SK-N-SH treated with all-trans-retinoic acid at 6 μM for 48 hours (cell line): ENCODE results near the gene SYAP1.

ENCODE experiments used
- OSR1 ChIP-seq: fragments of 250-450 bp; sonication (Bioruptor Pico); IDR thresholded peaks from 2 replicates; pipeline ENCODE4 v1.8.0; 2022; ENCODE audit warnings: moderate library complexity, mild to moderate bottlenecking, inconsistent platforms
- PPARA ChIP-seq: fragments of 250-450 bp; sonication (Bioruptor Pico); IDR thresholded peaks from 2 replicates; pipeline ENCODE4 v1.5.0; 2020; ENCODE audit warnings: mild to moderate bottlenecking, borderline replicate concordance
- ZFP3 ChIP-seq: fragments of 250-450 bp; sonication (Bioruptor Pico); IDR thresholded peaks from 2 replicates; pipeline ENCODE4 v1.5.0; 2020; ENCODE audit warnings: mild to moderate bottlenecking, moderate library complexity
- ZFP30 ChIP-seq: fragments of 450-650 bp; formaldehyde crosslinking; IDR thresholded peaks from 2 replicates; pipeline ENCODE4 v1.5.0; 2022; ENCODE audit warnings: mild to moderate bottlenecking, moderate library complexity
- ZNF565 ChIP-seq: fragments of 450-650 bp; formaldehyde crosslinking; conservative IDR thresholded peaks from 2 replicates; pipeline ENCODE4 v1.5.0; 2020; ENCODE audit warnings: low read depth, mild to moderate bottlenecking, moderate library complexity
- TF ChIP-seq, protein P1 (sequence below): fragments of 250-450 bp; sonication (Bioruptor Pico); IDR thresholded peaks from 2 replicates; pipeline ENCODE4 v1.8.0; 2020; ENCODE audit warnings: mild to moderate bottlenecking, moderate library complexity, borderline replicate concordance
- TF ChIP-seq, protein P2 (sequence below): fragments of 250-450 bp; sonication (Bioruptor Pico); IDR thresholded peaks from 2 replicates; pipeline ENCODE4 v1.5.1; 2021; ENCODE audit warnings: mild to moderate bottlenecking, moderate library complexity

DNA sequence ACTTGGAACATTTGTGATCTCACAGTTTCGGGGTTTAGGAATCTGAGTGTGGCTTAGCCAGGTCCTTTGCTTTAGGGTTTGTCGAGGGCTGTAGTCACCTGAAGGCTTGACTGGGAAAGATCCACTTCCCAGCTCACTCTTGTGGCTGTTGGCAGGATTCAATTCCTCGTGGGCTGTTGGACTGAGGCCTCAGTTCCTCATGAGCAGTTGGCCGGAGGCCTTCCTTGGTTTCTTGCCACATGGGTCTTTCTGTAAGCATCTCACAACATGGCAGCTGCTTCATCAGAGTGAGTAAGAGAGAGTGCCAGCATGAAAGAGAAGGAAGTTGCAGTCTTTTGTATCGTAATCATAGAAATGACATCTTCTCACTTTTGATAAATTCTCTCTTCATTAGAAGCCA lies 77.9 kb downstream of the SYAP1 start:
- TF ChIP-seq OSR1, result no peak
- TF ChIP-seq, protein P1, sequence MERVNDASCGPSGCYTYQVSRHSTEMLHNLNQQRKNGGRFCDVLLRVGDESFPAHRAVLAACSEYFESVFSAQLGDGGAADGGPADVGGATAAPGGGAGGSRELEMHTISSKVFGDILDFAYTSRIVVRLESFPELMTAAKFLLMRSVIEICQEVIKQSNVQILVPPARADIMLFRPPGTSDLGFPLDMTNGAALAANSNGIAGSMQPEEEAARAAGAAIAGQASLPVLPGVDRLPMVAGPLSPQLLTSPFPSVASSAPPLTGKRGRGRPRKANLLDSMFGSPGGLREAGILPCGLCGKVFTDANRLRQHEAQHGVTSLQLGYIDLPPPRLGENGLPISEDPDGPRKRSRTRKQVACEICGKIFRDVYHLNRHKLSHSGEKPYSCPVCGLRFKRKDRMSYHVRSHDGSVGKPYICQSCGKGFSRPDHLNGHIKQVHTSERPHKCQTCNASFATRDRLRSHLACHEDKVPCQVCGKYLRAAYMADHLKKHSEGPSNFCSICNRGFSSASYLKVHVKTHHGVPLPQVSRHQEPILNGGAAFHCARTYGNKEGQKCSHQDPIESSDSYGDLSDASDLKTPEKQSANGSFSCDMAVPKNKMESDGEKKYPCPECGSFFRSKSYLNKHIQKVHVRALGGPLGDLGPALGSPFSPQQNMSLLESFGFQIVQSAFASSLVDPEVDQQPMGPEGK (CRISPR knock-in tag), result no peak
- TF ChIP-seq ZFP3 (CRISPR knock-in tag), result no peak
- TF ChIP-seq, protein P2, sequence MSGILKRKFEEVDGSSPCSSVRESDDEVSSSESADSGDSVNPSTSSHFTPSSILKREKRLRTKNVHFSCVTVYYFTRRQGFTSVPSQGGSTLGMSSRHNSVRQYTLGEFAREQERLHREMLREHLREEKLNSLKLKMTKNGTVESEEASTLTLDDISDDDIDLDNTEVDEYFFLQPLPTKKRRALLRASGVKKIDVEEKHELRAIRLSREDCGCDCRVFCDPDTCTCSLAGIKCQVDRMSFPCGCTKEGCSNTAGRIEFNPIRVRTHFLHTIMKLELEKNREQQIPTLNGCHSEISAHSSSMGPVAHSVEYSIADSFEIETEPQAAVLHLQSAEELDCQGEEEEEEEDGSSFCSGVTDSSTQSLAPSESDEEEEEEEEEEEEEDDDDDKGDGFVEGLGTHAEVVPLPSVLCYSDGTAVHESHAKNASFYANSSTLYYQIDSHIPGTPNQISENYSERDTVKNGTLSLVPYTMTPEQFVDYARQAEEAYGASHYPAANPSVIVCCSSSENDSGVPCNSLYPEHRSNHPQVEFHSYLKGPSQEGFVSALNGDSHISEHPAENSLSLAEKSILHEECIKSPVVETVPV, result no peak
- no peak for TF ChIP-seq PPARA (CRISPR knock-in tag)
- TF ChIP-seq ZFP30 (CRISPR knock-in tag), result no peak
- TF ChIP-seq ZNF565, result no peak
